Measurements from ENCODE around the gene CNDP1.

The CNDP1 gene

DNA sequence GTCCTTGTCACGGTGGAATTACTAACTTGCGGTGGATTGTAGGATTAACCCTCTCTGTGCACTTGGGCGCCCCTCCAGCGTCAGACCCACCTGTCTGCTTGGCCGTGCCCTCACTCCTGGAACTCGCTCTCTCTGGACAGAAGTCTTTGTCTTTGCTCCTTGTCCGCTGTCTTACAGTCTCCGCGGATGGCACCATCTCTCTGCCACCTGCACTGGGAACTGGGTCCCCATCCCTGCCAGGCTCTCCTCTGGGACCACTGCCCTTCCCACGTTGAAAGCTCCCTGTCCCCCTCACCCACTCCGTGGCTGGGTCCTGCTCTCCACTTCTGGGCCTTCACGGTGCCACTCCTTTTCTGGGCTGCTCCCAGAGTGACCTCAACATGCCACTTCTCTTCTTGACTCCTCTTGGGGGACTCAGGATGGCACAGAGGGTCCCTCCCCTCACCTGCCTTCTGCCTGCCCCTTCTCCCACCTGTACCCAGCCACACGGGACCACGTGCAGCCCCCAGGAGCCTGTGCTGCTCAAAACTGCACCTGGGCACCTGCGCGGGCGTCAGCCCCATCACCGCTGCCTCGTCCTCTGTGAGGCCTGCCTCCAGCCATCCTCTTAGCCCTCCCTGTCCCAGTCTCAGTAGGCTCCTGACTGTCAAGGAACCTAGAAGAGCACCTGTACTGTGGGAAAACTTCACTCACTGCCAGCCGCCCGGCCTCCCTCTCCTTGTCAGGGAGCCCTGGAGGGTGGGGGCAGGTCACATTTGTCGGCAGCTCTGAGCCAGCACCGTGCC, 27.0 kb upstream of the CNDP1 start:
- DNase-seq = no peak

DNA sequence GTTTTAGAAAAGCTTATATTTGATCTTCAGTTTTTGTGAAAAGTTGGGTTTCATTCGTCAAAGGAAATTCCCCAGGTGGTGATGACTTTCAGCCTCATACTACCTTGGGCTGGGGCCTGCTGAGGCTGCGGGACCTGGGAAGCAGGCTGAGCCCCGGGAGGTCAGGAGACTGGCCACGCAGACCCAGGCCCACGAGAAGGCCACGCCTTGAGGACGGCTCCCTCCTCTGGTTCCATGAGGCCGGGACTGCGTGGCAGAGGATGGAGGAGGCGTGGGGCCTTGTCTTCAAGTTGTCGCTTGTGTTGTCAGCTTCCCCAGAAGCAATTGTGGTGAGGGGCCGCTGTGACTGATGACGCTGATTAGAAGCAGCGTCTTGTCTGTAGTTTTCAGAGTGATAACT, 26.4 kb upstream of the CNDP1 start:
- no peak for DNase-seq

GRCh38 chr18:74508366-74508765, 25.9 kb upstream of the CNDP1 start:
- DNase-seq = no peak

- DNase-seq = no peak
Measured at GRCh38 chr18:74508821-74509225, 25.5 kb upstream of the CNDP1 start.

DNA sequence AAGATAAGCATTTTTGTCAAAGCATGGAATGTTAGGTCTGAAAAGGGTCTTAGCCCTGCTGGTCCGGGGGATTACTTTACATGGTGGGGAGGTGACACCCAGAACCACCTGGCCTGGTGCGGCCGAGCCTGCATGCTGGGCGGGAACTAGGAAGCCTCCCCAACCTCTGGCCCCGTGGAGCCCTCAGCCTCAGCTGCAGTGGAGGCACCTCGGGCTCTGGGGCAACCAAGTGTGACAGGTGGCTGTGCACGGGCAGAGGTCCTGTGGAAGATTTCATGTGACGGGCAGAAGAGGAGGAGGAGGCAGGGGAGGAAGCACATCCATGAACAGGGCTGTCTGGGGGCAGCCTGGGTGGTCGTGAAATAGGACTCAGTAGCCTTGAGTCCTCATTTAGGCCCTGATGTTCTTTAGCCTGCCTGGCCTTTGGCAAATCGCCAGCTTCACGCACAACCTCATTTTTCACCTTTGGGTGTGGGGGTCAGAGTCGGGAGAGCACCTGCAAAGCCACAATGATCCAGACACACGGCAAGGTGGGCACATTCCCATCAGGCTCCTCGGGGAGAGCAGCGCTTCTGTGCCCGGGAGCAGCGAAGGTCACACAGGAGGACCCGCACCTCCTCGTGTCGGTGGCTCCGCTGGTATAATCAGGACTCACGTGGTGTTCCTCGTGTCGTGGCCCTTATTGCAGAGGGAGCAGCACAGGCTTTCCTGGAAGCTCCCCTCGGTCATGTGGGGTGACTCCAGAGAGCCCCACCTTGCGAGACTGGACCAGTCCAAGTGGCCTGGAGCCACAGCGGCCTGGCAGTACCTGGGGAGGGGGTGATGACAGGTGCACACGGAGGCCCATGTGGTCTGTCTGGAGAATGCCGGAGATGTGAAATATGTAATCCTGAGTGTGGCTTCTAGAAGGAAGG, 24.2 kb upstream of the CNDP1 start:
- no peak for DNase-seq

DNA sequence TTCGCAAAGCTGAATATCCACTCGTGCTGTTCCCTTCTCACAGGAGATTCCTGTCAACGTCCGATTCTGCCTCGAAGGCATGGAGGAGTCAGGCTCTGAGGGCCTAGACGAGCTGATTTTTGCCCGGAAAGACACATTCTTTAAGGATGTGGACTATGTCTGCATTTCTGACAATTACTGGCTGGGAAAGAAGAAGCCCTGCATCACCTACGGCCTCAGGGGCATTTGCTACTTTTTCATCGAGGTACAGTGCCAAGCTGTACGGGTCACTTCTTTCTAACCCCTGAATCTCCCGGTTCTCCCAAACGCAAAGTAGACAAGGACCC, 23.6 kb upstream of the CNDP1 start:
- DNase-seq = no peak

- no peak for DNase-seq
Measured at GRCh38 chr18:74511823-74512222, 22.5 kb upstream of the CNDP1 start.

DNA sequence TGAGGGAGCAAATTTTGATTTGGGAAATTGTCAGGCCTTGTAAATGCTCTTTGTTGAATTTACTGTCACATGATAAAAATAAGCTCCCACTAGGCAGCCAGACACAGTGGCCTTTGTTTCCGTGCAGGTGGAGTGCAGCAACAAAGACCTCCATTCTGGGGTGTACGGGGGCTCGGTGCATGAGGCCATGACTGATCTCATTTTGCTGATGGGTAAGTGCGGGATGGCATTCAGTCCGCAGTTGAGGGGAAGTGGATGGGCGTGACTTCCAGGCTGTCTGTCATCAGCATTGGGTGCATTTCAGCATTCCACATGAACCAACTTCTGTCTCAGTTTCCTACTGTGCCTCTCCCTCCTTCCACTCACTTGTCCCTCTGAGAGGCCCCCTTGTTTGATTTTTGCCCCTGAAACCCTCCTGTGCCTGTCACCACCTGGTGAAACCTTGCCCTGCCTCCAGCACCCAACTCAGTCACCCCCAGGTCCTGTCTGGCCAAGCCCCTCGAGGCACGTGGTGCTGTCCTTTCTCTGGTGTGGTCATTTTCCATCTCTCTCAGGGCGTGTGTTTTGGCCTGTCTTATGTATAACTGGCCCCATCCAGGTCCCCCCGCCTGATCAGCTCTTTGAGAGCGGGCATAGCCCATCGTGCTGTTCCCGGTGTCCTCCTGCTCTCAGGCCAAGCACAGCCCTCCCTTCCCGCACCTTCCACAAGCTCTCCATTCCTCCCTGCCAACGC, 21.8 kb upstream of the CNDP1 start:
- DNase-seq = no peak

DNA sequence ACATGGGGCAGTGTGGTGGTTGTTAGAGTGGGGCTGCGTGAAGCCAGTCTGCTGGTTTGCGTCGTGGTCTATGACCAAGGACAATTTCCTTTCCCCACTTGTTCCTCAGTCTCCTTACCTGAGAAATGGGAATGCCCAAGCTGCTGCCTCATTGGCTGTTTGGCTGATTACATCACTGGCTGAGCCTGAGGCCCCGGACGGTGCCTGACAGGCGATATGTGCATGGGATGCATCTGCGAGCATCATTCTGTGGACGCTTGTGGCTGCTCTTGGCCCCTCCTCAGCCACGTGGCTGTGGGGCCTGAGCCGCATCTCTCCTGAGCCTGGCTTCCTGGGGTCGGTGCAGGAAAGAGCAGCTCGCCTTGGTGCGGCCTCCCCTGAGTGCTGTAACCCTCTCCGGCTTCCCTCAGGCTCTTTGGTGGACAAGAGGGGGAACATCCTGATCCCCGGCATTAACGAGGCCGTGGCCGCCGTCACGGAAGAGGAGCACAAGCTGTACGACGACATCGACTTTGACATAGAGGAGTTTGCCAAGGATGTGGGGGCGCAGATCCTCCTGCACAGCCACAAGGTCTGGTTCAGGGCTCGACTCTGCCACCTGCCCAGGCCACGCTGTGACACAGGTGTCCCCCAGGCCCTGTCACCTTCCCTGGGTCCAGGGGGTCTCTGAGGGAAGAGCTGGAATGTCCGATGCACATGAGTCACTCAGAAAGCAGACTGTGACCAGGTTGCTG, 21.0 kb upstream of the CNDP1 start:
- DNase-seq = no peak

- DNase-seq = no peak
Measured at GRCh38 chr18:74513883-74514205, 20.5 kb upstream of the CNDP1 start.

- no peak for DNase-seq
Measured at GRCh38 chr18:74514860-74515495, 19.3 kb upstream of the CNDP1 start.

GRCh38 chr18:74515620-74516231, 18.6 kb upstream of the CNDP1 start:
- no peak for DNase-seq

- DNase-seq = no peak
Measured at GRCh38 chr18:74516271-74517235, 17.7 kb upstream of the CNDP1 start.

GRCh38 chr18:74517236-74517630, 17.1 kb upstream of the CNDP1 start:
- DNase-seq = no peak

DNA sequence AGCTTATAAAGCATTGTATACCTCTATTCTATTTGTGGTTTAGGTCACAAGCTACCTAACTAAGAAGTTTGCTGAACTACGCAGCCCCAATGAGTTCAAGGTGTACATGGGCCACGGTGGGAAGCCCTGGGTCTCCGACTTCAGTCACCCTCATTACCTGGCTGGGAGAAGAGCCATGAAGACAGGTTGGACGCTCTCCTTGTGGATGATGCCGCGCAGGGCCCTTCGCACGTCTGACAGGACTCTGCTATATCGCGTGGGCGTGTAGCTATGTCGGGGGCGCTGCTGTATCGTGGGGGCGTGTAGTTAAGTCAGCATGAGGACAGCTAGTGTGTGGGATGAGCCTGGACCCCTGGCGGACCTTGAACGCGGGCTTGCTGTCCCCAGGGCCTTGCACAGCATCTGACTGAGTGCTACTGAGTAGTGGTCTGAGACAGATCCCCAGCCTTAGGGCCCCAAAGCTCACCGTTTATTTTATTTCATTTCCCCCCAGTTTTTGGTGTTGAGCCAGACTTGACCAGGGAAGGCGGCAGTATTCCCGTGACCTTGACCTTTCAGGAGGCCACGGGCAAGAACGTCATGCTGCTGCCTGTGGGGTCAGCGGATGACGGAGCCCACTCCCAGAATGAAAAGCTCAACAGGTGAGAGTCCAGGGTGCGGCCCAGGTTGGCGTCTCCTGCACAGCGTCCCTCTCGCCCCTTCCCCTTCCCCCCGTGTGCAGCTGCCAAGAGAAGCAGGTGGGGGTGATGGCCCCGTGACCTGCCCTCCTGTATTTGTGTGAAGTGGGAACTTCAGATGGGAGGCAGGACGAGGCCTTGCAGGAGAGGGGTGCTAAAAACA, 15.6 kb upstream of the CNDP1 start:
- no peak for DNase-seq

- no peak for DNase-seq
Measured at GRCh38 chr18:74519320-74520095, 14.8 kb upstream of the CNDP1 start.

- DNase-seq = no peak
Measured at GRCh38 chr18:74520096-74520833, 14.0 kb upstream of the CNDP1 start.

DNA sequence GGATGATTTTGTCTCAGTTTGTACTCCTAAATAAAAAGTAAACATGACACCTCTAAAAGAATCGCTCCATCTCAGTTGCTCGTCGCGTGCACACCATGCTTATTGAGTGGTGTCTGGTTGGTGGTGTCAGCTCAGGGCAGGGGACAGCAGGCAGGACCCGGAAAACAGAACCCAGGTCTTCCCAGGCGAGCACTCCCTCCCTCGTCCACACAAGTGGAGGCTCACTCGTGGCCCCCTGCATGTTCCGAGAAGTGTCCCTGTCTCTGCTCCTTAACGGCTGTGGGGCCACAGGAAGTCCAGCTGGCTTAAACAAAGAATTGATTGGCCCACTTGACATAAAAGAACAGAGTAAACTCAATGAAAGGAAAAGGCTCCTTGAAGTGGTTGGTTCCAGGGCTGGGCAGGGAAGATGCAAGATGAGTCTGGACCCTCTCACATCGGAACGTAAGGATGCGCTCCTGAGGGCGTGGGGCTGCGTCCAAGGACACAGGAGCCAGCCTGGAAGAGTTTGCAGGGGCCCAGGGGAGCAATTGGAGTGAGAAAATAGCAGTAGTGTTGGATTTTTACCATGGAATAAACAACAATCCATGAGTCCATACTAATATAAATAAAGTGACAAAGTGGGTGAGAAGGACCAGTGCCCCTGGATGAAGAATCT, 13.1 kb upstream of the CNDP1 start:
- DNase-seq = no peak

All from activated gamma-delta T cell (primary cell).